Measurements from ENCODE around the gene TMX4.
"Not testable (repeated sequence)": the region's sequence is repeated elsewhere in the genome, so short reads cannot be mapped to it uniquely, and the experiment has no call there.

TMX4 gene

GRCh38 chr20:8019246-8019997 lies at the start of gene TMX4:
TSS of gene TMX4 (minus strand) at chr20:8019761. CDS start at chr20:8019613, 148 bp downstream.
- peak; percentile 95 for DNase-seq

GRCh38 chr20:8067082-8067481 lies 47.5 kb upstream of the TMX4 start:
- DNase-seq: no peak

- DNase-seq: no peak
Measured at GRCh38 chr20:8066662-8067061, 47.1 kb upstream of the TMX4 start.

- no peak for DNase-seq
Measured at GRCh38 chr20:8065691-8066090, 46.1 kb upstream of the TMX4 start.

GRCh38 chr20:8062756-8063155 lies 43.2 kb upstream of the TMX4 start:
- no peak for DNase-seq

GRCh38 chr20:8061861-8062518 lies 42.4 kb upstream of the TMX4 start:
- DNase-seq: no peak

GRCh38 chr20:8060977-8061376 lies 41.4 kb upstream of the TMX4 start:
- DNase-seq: no peak

GRCh38 chr20:8057871-8058270 lies 38.3 kb upstream of the TMX4 start:
- DNase-seq: no peak

GRCh38 chr20:8055096-8055495 lies 35.5 kb upstream of the TMX4 start:
- peak; percentile 58 for DNase-seq

GRCh38 chr20:8050157-8050837 lies 30.7 kb upstream of the TMX4 start:
- DNase-seq: no peak

- DNase-seq: no peak
Measured at GRCh38 chr20:8049310-8049709, 29.7 kb upstream of the TMX4 start.

- DNase-seq: no peak
Measured at GRCh38 chr20:8045946-8046345, 26.4 kb upstream of the TMX4 start.

- peak; percentile 88 for DNase-seq
Measured at GRCh38 chr20:8043687-8044282, 24.2 kb upstream of the TMX4 start.

- no peak for DNase-seq
Measured at GRCh38 chr20:8039042-8039441, 19.5 kb upstream of the TMX4 start.

- no peak for DNase-seq
Measured at GRCh38 chr20:8036771-8037170, 17.2 kb upstream of the TMX4 start.

GRCh38 chr20:8033151-8033841 lies 13.7 kb upstream of the TMX4 start:
- DNase-seq: no peak

GRCh38 chr20:8032499-8032898 lies 12.9 kb upstream of the TMX4 start:
- DNase-seq: no peak

- not testable (repeated sequence) for DNase-seq
Measured at GRCh38 chr20:8031539-8031938, 12.0 kb upstream of the TMX4 start.

- DNase-seq: no peak
Measured at GRCh38 chr20:8021541-8022269, 2.1 kb upstream of the TMX4 start.

- DNase-seq: peak; percentile 56
Measured at GRCh38 chr20:8020314-8021079, 936 bp upstream of the TMX4 start.

- DNase-seq: no peak
Measured at GRCh38 chr20:8019998-8020247, 362 bp upstream of the TMX4 start.

GRCh38 chr20:8018958-8019245 lies 659 bp downstream of the TMX4 start:
- DNase-seq: peak; percentile 86

Measured in NCI-H2171 treated with DMSO at 0.1 percent for 48 hours (cell line).